ENCODE results near the gene UFSP1.

The UFSP1 gene

GRCh38 chr7:100896732-100897608 is 7.5 kb upstream of the UFSP1 start:
- Histone ChIP-seq H2AFZ (ENCODE audit: low read length) (no peak overlapping the region), H3K27ac (ENCODE audit: low read depth, low read length, poor library complexity, severe bottlenecking) (no peak overlapping the region), H4K20me1 (ENCODE audit: insufficient read depth, low read length) (no peaks in the 10 kb centered on the region), H3K4me3 (ENCODE audit: low read depth, low read length, poor library complexity, severe bottlenecking) (no peak overlapping the region), H3K9me2 (ENCODE audit: low read depth, low read length) (no peaks in the 10 kb centered on the region), H3K9me3 (ENCODE audit: low read length) (no peaks in the 10 kb centered on the region), H3K4me1 (ENCODE audit: insufficient read depth, low read length, severe bottlenecking) (peaks cover 14% of the 10 kb centered on the region), H3K4me2 (ENCODE audit: low read length) (peak overlapping the region; percentile 32; the same call in 1 of the 2 replicates), H3K79me2 (ENCODE audit: insufficient read depth, low read length) (no peaks in the 10 kb centered on the region), H3K9ac (ENCODE audit: low read length) (no peak overlapping the region), H3K27me3 (ENCODE audit: insufficient read depth, low read length) (peaks cover 5% of the 10 kb centered on the region), H3F3A (ENCODE audit: insufficient read depth, low read length) (no peaks in the 10 kb centered on the region), H3K36me3 (ENCODE audit: insufficient read depth, low read length) (no peaks in the 10 kb centered on the region)
- TF ChIP-seq EZH2 (IDR thresholded peaks at IDR 0.05; ENCODE audit: borderline replicate concordance, low read length) (no peak), CTCF (IDR thresholded peaks at IDR 0.05; ENCODE audit: low read length) (peak; percentile 90)

DNA sequence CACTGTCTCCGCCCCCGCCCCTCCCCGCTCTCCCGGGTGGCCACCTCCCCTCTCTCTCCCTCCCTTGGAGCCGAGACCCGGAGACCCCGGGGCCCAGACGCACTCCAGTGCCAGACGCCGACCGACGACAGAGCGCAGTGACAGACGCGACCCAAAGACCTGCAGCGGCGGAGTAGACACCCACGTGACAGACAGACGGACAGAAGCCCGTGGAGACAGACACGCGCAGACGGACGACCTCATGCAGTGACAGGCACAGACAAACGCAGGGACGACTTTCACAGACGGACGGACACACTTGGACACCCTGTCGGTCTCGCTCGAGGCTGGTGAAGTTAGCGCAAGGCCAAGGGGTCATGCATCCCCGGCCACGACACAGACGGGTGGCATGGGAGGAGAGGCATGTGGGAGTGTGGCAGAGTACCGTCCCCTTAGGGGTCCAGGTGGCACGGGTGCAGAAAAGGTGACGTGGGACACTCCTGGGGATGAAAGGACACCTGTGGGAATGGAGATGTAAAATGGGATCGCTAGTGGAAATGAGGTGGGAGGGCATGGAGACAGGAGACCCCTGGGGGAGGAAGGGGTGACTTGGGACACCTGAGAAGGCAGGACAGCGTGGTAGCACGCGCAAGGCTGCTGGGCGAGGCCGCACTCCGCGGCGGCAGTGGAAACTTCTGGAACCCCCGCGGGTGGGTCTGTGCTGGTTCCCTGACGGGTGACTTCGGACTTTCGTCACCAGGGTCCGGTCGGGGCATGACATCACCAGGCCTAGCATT is 6.6 kb upstream of the UFSP1 start:
- H3K4me1 ChIP-seq (ENCODE audit: insufficient read depth, low read length, severe bottlenecking), result peaks cover 14% of the 10 kb centered on the region
- H3K9ac ChIP-seq (ENCODE audit: low read length), result no peak overlapping the region
- H3K9me3 ChIP-seq (ENCODE audit: low read length), result no peaks in the 10 kb centered on the region
- no peaks in the 10 kb centered on the region for H4K20me1 ChIP-seq (ENCODE audit: insufficient read depth, low read length)
- H3K4me3 ChIP-seq (ENCODE audit: low read depth, low read length, poor library complexity, severe bottlenecking), result no peak overlapping the region
- H3K4me2 ChIP-seq (ENCODE audit: low read length), result peak overlapping the region; percentile 32; the same call in 1 of the 2 replicates
- no peak overlapping the region for H2AFZ ChIP-seq (ENCODE audit: low read length)
- TF ChIP-seq CTCF (IDR thresholded peaks at IDR 0.05; ENCODE audit: low read length), result no peak
- peak; percentile 91; the same call in 1 of the 2 replicates for TF ChIP-seq EZH2 (IDR thresholded peaks at IDR 0.05; ENCODE audit: borderline replicate concordance, low read length)
- H3K36me3 ChIP-seq (ENCODE audit: insufficient read depth, low read length), result no peaks in the 10 kb centered on the region
- H3F3A ChIP-seq (ENCODE audit: insufficient read depth, low read length), result no peaks in the 10 kb centered on the region
- peaks cover 5% of the 10 kb centered on the region for H3K27me3 ChIP-seq (ENCODE audit: insufficient read depth, low read length)
- no peak overlapping the region for H3K27ac ChIP-seq (ENCODE audit: low read depth, low read length, poor library complexity, severe bottlenecking)
- no peaks in the 10 kb centered on the region for H3K9me2 ChIP-seq (ENCODE audit: low read depth, low read length)
- no peaks in the 10 kb centered on the region for H3K79me2 ChIP-seq (ENCODE audit: insufficient read depth, low read length)

DNA sequence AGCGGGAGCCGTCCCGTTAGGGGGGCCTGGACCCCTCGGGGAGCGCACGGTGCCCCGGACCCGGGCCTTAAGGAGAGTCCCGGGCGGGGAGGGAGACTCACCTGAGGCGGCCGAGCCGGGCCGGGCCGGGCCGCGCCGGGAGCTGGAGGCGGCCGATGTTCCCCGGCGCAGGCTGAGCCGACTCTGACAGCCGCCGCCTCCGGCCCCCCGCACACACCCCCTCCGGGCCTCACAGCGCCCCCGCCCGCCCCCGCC is 6.1 kb upstream of the UFSP1 start, which contains the start of gene ACHE:
ACHE (minus strand) TSS at position 188 of the 255 bp plus-strand sequence. CDS start 1,656 bp downstream, outside the sequence.
- Histone ChIP-seq H3K4me1 (ENCODE audit: insufficient read depth, low read length, severe bottlenecking) (peaks cover 15% of the 10 kb centered on the region), H3K4me2 (ENCODE audit: low read length) (peak within 1 kb of the TSS; percentile 32; the same call in 1 of the 2 replicates), H3K9ac (ENCODE audit: low read length) (no peak within 1 kb of the TSS), H4K20me1 (ENCODE audit: insufficient read depth, low read length) (no peaks in the 10 kb centered on the region), H3K4me3 (ENCODE audit: low read depth, low read length, poor library complexity, severe bottlenecking) (no peak within 1 kb of the TSS), H3K79me2 (ENCODE audit: insufficient read depth, low read length) (no peaks in the 10 kb centered on the region), H3K27me3 (ENCODE audit: insufficient read depth, low read length) (peaks cover 2% of the 10 kb centered on the region; the same call in 1 of the 2 replicates), H3K9me3 (ENCODE audit: low read length) (no peaks in the 10 kb centered on the region), H2AFZ (ENCODE audit: low read length) (no peak within 1 kb of the TSS), H3K36me3 (ENCODE audit: insufficient read depth, low read length) (no peaks in the 10 kb centered on the region), H3F3A (ENCODE audit: insufficient read depth, low read length) (no peaks in the 10 kb centered on the region), H3K27ac (ENCODE audit: low read depth, low read length, poor library complexity, severe bottlenecking) (no peak within 1 kb of the TSS), H3K9me2 (ENCODE audit: low read depth, low read length) (no peaks in the 10 kb centered on the region)
- TF ChIP-seq CTCF (IDR thresholded peaks at IDR 0.05; ENCODE audit: low read length) (no peak), EZH2 (IDR thresholded peaks at IDR 0.05; ENCODE audit: borderline replicate concordance, low read length) (no peak)

Data from OCI-LY1 (cell line).